ENCODE results near the gene NAGLU.
"Not testable (repeated sequence)": the region's sequence is repeated elsewhere in the genome, so short reads cannot be mapped to it uniquely, and the experiment has no call there.

Gene NAGLU

GRCh38 chr17:42521036-42521435, 15.0 kb upstream of the NAGLU start:
- DNase-seq: no peak

GRCh38 chr17:42521666-42522262, 14.3 kb upstream of the NAGLU start:
- DNase-seq: no peak

GRCh38 chr17:42522263-42522790, 13.7 kb upstream of the NAGLU start:
- no peak for DNase-seq

GRCh38 chr17:42522798-42523278, 13.2 kb upstream of the NAGLU start:
- no peak for DNase-seq

- DNase-seq: no peak
Measured at GRCh38 chr17:42525221-42525620, 10.8 kb upstream of the NAGLU start.

- no peak for DNase-seq
Measured at GRCh38 chr17:42526031-42526444, 10.0 kb upstream of the NAGLU start.

- DNase-seq: no peak
Measured at GRCh38 chr17:42527932-42528331, 8.1 kb upstream of the NAGLU start.

GRCh38 chr17:42529061-42529460, 7.0 kb upstream of the NAGLU start:
- no peak for DNase-seq

- DNase-seq: no peak
Measured at GRCh38 chr17:42530952-42531454, 5.0 kb upstream of the NAGLU start.

GRCh38 chr17:42531455-42532354, 4.3 kb upstream of the NAGLU start:
- DNase-seq: peak in 39 of 56 donors; percentile 10 to 67 (median 36)

- peak in 7 of 56 donors; percentile 6 to 47 (median 22) for DNase-seq
Measured at GRCh38 chr17:42535155-42536047, 640 bp upstream of the NAGLU start.

- DNase-seq: peak in 51 of 56 donors; percentile 34 to 84 (median 66)
Measured at GRCh38 chr17:42536372-42537155, 523 bp downstream of the NAGLU start.

- no peak for DNase-seq
Measured at GRCh38 chr17:42537156-42537805, 1.2 kb downstream of the NAGLU start.

GRCh38 chr17:42537826-42538451, 1.9 kb downstream of the NAGLU start:
- no peak for DNase-seq

- DNase-seq: no peak
Measured at GRCh38 chr17:42538482-42538881, 2.4 kb downstream of the NAGLU start.

GRCh38 chr17:42540558-42540957, 4.5 kb downstream of the NAGLU start:
- DNase-seq: not testable (repeated sequence)

- no peak for DNase-seq
Measured at GRCh38 chr17:42541041-42541833, 5.2 kb downstream of the NAGLU start.
